Central memory CD4-positive, alpha-beta T cell (primary cell): ENCODE measurements around the gene ACTR3.

Experiments used
- DNase-seq: peaks from one replicate; pipeline ENCODE4 v3.0.0; 2022

ACTR3 gene

DNA sequence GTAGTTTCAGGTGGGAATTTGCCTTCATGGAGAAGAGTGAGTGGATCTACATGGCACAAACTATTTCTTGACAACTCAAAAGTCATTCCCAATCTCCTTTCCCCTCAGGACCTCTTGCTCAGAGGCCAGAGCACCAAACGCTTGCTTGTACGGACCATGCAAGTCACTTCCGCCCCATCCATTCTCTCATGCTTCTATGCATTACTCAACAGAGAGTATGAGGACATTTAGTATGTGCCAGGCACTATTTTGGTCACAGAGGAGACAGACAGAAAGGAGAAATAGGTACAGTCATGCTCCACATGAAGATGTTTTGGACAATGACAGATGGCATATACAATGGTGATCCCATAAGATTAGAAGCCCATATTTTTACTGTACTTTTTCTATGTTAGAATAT lies 117.5 kb downstream of the ACTR3 start:
- no peak for DNase-seq

- no peak for DNase-seq
These were observed 118.8 kb downstream of the ACTR3 start for GRCh38 chr2:114008720-114009119.

- no peak for DNase-seq
These were observed 119.5 kb downstream of the ACTR3 start for GRCh38 chr2:114009205-114009944.

DNA sequence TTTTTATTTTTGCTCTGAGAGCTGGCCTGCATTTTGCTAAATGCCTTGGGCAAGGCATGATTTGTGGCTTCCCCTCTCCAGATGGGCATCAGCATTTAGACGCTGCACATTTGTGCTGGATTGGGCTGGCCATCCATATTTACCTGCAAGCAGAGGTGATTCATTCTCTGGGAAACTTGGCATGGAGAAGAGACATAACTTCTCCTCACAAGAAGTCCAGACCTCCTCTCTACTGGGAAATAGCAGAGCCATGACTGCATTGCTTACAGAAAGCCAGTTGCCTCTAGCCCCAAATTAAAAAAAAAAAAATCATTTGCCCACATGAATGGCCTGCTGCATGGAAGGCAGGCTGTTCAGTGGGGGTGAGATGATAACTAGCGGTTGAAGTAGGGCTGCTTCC lies 120.1 kb downstream of the ACTR3 start:
- no peak for DNase-seq

GRCh38 chr2:114011713-114012112 lies 121.8 kb downstream of the ACTR3 start:
- DNase-seq = no peak
